ENCODE measurements around the gene TCF12. TPM values are rescaled to one million over a fixed set of nuclear protein-coding genes. Genes with fewer than 3 reads are reported as not detected.

The TCF12 gene
- total RNA-seq, 6 experiments from 2014 or later, result 106 to 200 (median 149) TPM

DNA sequence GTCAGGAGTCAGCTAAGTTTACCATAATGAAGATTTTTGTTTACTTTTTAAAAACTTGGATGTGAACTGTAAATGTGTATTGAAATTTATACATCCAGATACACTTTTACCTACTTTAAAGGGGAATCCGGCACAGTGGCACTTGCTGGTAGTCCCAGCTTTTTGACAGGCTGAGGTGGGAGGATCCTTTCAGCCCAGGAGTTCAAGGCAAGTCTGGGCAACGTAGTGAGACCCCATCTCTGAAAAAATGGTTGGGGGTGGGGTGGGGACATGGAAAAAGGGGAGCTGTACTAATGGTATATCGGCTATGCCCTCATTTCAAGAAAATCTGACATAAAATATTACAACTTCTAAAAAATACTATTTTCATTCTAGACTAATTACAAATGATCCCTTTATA lies 362.0 kb downstream of the TCF12 start:
- Mint-ChIP-seq H3K27me3 (ENCODE audit: insufficient read depth) (peaks cover 2% of the 10 kb centered on the region; the same call in 1 of the 2 replicates), H3K4me1 (ENCODE audit: low read depth) (peaks cover 10% of the 10 kb centered on the region; the same call in 1 of the 2 replicates), H3K27ac (no peak overlapping the region), H3K9me3 (no peaks in the 10 kb centered on the region), H3K36me3 (ENCODE audit: low read depth) (peaks cover 56% of the 10 kb centered on the region), H3K4me3 (no peak overlapping the region)
- no peak for DNase-seq
- no peak for TF ChIP-seq CTCF (IDR thresholded peaks at IDR 0.05)

DNA sequence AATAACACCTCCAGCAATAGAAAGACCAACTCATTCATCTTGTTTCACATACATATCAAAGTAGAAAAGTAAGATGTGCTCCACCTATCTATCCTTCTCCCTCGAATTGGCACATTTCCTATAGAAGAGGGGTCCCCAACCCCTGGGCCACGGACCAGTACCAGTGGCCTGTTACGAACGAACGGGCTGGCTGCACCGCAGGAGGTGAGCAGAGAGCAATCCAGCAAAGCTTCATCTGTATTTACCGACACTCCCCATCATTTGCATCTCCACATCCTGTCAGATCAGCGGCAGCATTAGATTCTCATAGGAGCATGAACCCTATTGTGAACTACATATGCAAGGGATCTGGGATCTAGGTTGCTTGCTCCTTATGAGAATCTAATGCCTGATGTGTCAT lies 362.9 kb downstream of the TCF12 start:
- Mint-ChIP-seq H3K36me3 (ENCODE audit: low read depth) (peaks cover 54% of the 10 kb centered on the region), H3K4me1 (ENCODE audit: low read depth) (peaks cover 4% of the 10 kb centered on the region; the same call in 1 of the 2 replicates), H3K4me3 (no peak overlapping the region), H3K27ac (no peak overlapping the region), H3K27me3 (ENCODE audit: insufficient read depth) (peaks cover 2% of the 10 kb centered on the region; the same call in 1 of the 2 replicates), H3K9me3 (no peaks in the 10 kb centered on the region)
- no peak for DNase-seq
- no peak for TF ChIP-seq CTCF (IDR thresholded peaks at IDR 0.05)

DNA sequence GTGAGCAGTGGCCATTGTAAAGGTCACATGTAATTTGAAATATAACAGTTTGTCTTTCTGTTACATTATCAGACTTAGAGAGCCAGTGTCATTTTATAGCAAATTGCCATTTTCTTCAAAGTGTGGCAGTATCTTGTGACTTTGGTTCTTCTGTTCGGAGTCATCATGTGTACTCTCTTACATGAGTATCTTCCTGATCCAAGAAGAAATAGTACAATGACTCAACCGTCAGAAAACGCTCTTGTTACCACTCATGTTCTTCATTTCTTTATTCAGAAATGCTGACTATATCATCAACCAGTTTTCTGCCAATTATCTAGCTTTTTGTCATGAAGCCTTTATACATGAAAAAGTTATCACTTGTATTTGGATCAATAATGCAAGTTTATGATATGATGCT lies 364.2 kb downstream of the TCF12 start:
- H3K36me3 Mint-ChIP-seq (ENCODE audit: low read depth), result peaks cover 57% of the 10 kb centered on the region
- DNase-seq, result no peak

GRCh38 chr15:57283774-57284503 lies 365.5 kb downstream of the TCF12 start:
- no peak overlapping the region for H3K27ac Mint-ChIP-seq

More for the DNA sequence above, 364.2 kb downstream of the TCF12 start:
- Mint-ChIP-seq H3K4me1 (ENCODE audit: low read depth) (peaks cover 4% of the 10 kb centered on the region; the same call in 1 of the 2 replicates), H3K27me3 (ENCODE audit: insufficient read depth) (peaks cover 2% of the 10 kb centered on the region; the same call in 1 of the 2 replicates), H3K4me3 (no peak overlapping the region), H3K9me3 (no peaks in the 10 kb centered on the region), H3K27ac (no peak overlapping the region)
- TF ChIP-seq CTCF (IDR thresholded peaks at IDR 0.05), result no peak

GRCh38 chr15:57284535-57284934 lies 366.1 kb downstream of the TCF12 start:
- Mint-ChIP-seq H3K36me3 (ENCODE audit: low read depth) (peaks cover 63% of the 10 kb centered on the region), H3K27ac (no peak overlapping the region; the same call in 1 of the 2 replicates), H3K4me3 (no peak overlapping the region), H3K4me1 (ENCODE audit: low read depth) (peaks cover 4% of the 10 kb centered on the region; the same call in 1 of the 2 replicates), H3K9me3 (no peaks in the 10 kb centered on the region), H3K27me3 (ENCODE audit: insufficient read depth) (peaks cover 2% of the 10 kb centered on the region; the same call in 1 of the 2 replicates)
- no peak for DNase-seq
- TF ChIP-seq CTCF (IDR thresholded peaks at IDR 0.05), result no peak

More at GRCh38 chr15:57283774-57284503, 365.5 kb downstream of the TCF12 start:
- peaks cover 63% of the 10 kb centered on the region for H3K36me3 Mint-ChIP-seq (ENCODE audit: low read depth)
- H3K27me3 Mint-ChIP-seq (ENCODE audit: insufficient read depth), result peaks cover 2% of the 10 kb centered on the region; the same call in 1 of the 2 replicates
- no peak for DNase-seq
- H3K4me1 Mint-ChIP-seq (ENCODE audit: low read depth), result peaks cover under 1% of the 10 kb centered on the region
- H3K9me3 Mint-ChIP-seq, result no peaks in the 10 kb centered on the region
- no peak overlapping the region for H3K4me3 Mint-ChIP-seq
- no peak for TF ChIP-seq CTCF (IDR thresholded peaks at IDR 0.05)

Measured in HFFc6 (cell line).